KMS-11 (cell line): Measurements from ENCODE around the gene TRAM2.

Source experiments
- H2AFZ ChIP-seq: fragments of 200-600 bp; sonication (generic); 2 replicates; pipeline ENCODE4 v1.6.1; 2016; ENCODE audit warnings: antibody characterized with exemption, mixed run types, low read depth
- H3K27ac ChIP-seq: fragments of 200-600 bp; sonication (generic); 2 replicates; pipeline ENCODE4 v1.6.1; 2016; ENCODE audit warnings: mild to moderate bottlenecking, mixed run types
- H3K27me3 ChIP-seq: fragments of 200-600 bp; sonication (generic); 2 replicates; pipeline ENCODE4 v1.6.1; 2017; ENCODE audit warnings: mild to moderate bottlenecking, low read depth, mixed run types, moderate library complexity; ENCODE audit not compliant: insufficient read depth
- H3K36me3 ChIP-seq: fragments of 200-600 bp; sonication (generic); 2 replicates; pipeline ENCODE4 v1.6.1; 2017; ENCODE audit warnings: mild to moderate bottlenecking, mixed run types; ENCODE audit not compliant: insufficient read depth
- H3K4me1 ChIP-seq: fragments of 200-600 bp; sonication (generic); 2 replicates; pipeline ENCODE4 v1.6.1; 2016; ENCODE audit warnings: mild to moderate bottlenecking, low read depth, mixed run types; ENCODE audit not compliant: poor library complexity, severe bottlenecking
- H3K4me2 ChIP-seq: fragments of 200-600 bp; sonication (generic); 2 replicates; pipeline ENCODE4 v1.7.0; 2016; ENCODE audit warnings: mild to moderate bottlenecking, mixed run types
- H3K4me3 ChIP-seq: fragments of 200-600 bp; sonication (generic); IDR thresholded peaks from 2 replicates; pipeline ENCODE4 v1.6.1; 2017; ENCODE audit warnings: low read depth, low read length, mixed read lengths; ENCODE audit not compliant: insufficient read depth
- H3K79me2 ChIP-seq: fragments of 200-600 bp; sonication (generic); 2 replicates; pipeline ENCODE4 v1.6.1; 2016; ENCODE audit warnings: low read depth, mixed run types; ENCODE audit not compliant: insufficient read depth
- H3K9ac ChIP-seq: fragments of 200-600 bp; sonication (generic); 2 replicates; pipeline ENCODE4 v1.6.1; 2016; ENCODE audit warnings: mild to moderate bottlenecking, mixed run types
- H4K20me1 ChIP-seq: fragments of 200-600 bp; sonication (generic); 2 replicates; pipeline ENCODE4 v1.6.1; 2016; ENCODE audit warnings: mild to moderate bottlenecking, mixed run types; ENCODE audit not compliant: insufficient read depth
- TF ChIP-seq, protein P1 (sequence below): fragments of 200-600 bp; sonication (generic); conservative IDR thresholded peaks from 2 replicates; pipeline ENCODE4 v1.6.1; 2017; ENCODE audit warnings: low read depth, mild to moderate bottlenecking, antibody characterized with exemption, low read length, moderate library complexity, mixed read lengths

TRAM2 gene

DNA sequence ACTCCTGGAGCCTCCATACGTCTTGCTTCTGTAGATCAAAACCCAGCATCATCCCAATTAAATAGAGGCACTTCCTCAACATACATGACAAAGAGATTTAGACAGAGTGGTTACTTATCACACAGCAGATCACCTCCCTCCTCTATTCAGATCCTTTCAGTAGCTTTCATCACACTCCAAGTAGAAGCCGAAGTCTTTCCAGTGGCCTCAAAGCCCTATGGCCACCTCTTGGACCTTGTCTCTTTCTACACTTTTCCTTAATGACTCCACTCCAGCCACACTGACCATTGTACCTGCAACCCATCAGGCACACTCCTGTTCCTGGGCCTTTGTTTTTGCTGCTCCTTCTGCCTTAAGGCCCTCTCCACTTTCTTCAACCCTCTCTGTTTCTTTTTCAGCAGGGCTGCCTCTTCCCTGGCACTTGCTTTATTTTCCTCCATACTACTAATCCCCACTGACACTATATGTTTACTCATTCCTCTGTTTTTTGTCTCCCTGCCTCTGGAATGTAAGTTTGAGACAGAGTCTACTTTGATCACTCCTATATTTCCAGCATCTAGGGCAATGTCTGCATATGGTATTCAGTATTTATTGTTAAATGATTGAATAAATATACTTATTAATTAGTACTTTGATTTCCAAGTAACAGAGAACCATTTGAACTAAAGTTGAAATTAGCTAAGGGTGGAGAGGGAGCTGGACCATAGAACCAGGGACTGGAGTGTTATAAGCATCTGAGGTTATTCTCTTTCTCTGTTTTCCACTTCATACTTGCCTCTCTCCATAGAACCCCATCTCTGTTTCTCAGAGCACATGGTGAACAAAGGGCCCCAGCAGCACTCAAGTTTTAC is 43.4 kb upstream of the TRAM2 start:
- no peak overlapping the region for H3K4me2 ChIP-seq
- H3K36me3 ChIP-seq, result no peaks in the 10 kb centered on the region
- no peak overlapping the region for H3K4me3 ChIP-seq
- H3K4me1 ChIP-seq, result no peaks in the 10 kb centered on the region
- H3K79me2 ChIP-seq, result no peaks in the 10 kb centered on the region
- no peak overlapping the region for H3K27ac ChIP-seq
- no peaks in the 10 kb centered on the region for H4K20me1 ChIP-seq
- H2AFZ ChIP-seq, result no peak overlapping the region
- TF ChIP-seq, protein P1, sequence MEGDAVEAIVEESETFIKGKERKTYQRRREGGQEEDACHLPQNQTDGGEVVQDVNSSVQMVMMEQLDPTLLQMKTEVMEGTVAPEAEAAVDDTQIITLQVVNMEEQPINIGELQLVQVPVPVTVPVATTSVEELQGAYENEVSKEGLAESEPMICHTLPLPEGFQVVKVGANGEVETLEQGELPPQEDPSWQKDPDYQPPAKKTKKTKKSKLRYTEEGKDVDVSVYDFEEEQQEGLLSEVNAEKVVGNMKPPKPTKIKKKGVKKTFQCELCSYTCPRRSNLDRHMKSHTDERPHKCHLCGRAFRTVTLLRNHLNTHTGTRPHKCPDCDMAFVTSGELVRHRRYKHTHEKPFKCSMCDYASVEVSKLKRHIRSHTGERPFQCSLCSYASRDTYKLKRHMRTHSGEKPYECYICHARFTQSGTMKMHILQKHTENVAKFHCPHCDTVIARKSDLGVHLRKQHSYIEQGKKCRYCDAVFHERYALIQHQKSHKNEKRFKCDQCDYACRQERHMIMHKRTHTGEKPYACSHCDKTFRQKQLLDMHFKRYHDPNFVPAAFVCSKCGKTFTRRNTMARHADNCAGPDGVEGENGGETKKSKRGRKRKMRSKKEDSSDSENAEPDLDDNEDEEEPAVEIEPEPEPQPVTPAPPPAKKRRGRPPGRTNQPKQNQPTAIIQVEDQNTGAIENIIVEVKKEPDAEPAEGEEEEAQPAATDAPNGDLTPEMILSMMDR, result no peak
- H3K27me3 ChIP-seq, result no peaks in the 10 kb centered on the region
- H3K9ac ChIP-seq, result no peak overlapping the region

DNA sequence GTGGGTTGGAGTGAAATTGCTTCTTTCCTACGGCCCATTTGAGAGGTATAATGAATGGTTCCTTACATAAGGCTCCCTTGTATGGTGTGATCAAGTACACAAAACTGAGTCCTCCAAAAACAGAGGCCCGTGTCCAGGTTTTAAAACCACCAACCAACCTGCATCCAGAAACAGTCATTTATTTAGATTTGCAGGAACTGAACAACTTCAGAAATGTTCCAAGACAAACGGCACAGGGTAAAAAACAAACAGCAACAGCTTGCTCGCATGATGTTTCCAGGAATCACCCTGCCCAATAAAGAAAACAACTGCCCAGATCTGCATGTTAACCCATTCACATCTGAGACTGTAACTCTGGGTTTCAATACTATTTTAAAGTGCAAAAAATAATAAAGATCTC is 40.2 kb upstream of the TRAM2 start:
- Histone ChIP-seq H3K27me3 (no peaks in the 10 kb centered on the region), H3K36me3 (no peaks in the 10 kb centered on the region), H2AFZ (no peak overlapping the region), H3K27ac (no peak overlapping the region), H4K20me1 (no peaks in the 10 kb centered on the region), H3K79me2 (no peaks in the 10 kb centered on the region), H3K4me2 (no peak overlapping the region), H3K9ac (no peak overlapping the region), H3K4me1 (no peaks in the 10 kb centered on the region), H3K4me3 (no peak overlapping the region)
- TF ChIP-seq, protein P1, result no peak

DNA sequence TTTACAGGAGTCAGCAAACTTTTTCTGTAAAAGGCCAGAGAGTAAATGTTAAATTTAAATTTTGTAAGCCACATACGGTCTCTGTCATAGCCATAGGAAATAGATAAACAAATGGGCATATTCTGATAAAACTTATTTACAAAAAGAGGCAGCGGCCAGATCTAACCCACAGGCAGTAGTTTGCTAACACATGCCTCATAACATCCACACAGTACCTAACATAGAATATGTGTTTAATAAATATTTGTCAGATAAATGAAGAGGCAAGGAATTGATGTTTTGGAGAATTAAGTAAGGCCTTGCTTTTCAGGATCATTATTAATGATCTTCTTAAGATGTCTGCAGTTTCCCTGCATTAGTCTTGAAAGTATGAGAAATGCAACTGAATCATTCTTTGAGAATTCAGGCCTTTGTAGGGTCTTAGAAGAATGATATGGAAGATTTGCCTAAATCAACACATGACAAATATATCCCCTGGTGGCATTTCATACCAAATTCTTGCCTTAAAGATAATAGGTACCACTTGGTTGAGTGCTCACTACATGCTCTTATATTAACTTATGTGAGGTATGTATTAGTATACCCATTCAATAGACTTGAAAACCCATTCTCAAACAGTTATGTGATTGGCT is 39.3 kb upstream of the TRAM2 start:
- no peak overlapping the region for H2AFZ ChIP-seq
- H3K9ac ChIP-seq, result no peak overlapping the region
- H3K27ac ChIP-seq, result no peak overlapping the region
- no peaks in the 10 kb centered on the region for H4K20me1 ChIP-seq
- no peaks in the 10 kb centered on the region for H3K36me3 ChIP-seq
- no peaks in the 10 kb centered on the region for H3K27me3 ChIP-seq
- H3K4me3 ChIP-seq, result no peak overlapping the region
- no peaks in the 10 kb centered on the region for H3K4me1 ChIP-seq
- TF ChIP-seq, protein P1, result no peak
- no peak overlapping the region for H3K4me2 ChIP-seq
- H3K79me2 ChIP-seq, result no peaks in the 10 kb centered on the region

DNA sequence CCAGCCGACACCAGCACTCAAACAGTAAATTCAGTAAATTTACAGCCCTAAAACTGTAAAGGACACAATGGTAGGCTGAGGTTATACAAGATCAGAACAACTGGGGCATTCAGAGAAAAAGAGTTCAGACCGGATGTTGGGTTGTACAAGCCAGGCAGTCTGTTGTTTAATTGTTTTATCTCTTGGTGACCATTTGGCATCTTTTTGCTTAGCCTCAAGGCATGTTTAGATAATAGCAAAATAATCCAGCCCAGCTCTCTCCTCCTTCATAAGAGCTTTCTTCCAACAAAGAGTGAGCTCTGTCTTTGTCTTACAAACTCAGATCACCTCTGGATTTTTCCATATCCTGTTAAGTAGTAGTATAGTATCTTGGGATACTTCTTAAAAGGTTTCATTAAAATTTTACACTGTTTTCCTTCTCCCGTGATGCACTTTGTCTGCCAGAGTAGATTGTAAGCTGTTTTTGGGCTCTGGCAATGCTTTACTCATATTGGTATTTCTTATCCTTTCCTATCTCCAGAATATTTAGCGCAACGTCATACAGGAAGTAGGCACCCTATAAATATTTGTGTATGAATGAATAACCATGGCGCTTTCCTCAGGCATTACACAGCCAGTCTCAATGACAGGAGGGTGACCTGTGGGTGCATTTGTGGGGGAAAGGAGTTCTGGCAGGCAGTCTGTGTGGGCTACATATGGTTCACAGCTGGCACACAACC is 35.6 kb upstream of the TRAM2 start:
- no peaks in the 10 kb centered on the region for H3K36me3 ChIP-seq
- H4K20me1 ChIP-seq, result no peaks in the 10 kb centered on the region
- no peak overlapping the region for H3K9ac ChIP-seq
- TF ChIP-seq, protein P1, result no peak
- H3K79me2 ChIP-seq, result no peaks in the 10 kb centered on the region
- no peak overlapping the region for H3K27ac ChIP-seq
- no peaks in the 10 kb centered on the region for H3K27me3 ChIP-seq
- no peak overlapping the region for H3K4me3 ChIP-seq
- H3K4me1 ChIP-seq, result no peaks in the 10 kb centered on the region
- H2AFZ ChIP-seq, result no peak overlapping the region
- no peak overlapping the region for H3K4me2 ChIP-seq
